ENCODE data around the gene SLC6A6. TPM values are rescaled to one million over a fixed set of nuclear protein-coding genes. Genes with fewer than 3 reads are reported as not detected.

Gene SLC6A6
- total RNA-seq, 1 donor from 2014 or later = 24.2 TPM

DNA sequence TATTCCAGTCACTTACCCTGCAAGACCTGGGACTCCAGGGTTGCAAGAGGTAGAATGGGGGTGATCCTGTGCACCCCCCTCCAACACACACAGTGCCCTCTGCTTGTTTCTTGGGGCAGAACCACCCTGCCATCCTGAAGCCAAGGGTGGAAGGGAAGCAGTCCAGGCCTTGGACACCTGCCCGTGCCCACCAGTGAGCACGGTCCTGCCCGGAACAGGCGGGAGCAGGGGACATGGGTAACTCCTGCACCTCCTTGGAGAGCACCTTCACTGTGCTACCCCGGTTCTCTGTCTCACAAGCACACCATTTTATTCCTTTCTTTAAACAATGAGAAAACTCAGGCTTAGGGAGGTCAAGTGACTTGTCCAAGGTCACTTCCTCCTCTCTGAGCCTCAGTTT is 57.0 kb downstream of the SLC6A6 start:
- peaks cover 2% of the 10 kb centered on the region for H3K9me3 Mint-ChIP-seq (ENCODE audit: unreplicated experiment)
- no peaks in the 10 kb centered on the region for H3K36me3 ChIP-seq (ENCODE audit: insufficient read depth, low read length)
- H3K79me2 ChIP-seq (ENCODE audit: insufficient read depth, low read length) = no peaks in the 10 kb centered on the region
- no peak overlapping the region for H2AFZ ChIP-seq (ENCODE audit: low read depth, low read length)
- no peak overlapping the region for H3K4me3 ChIP-seq (ENCODE audit: insufficient read depth, low read depth, low read length)
- H3K4me3 Mint-ChIP-seq (ENCODE audit: unreplicated experiment) = no peak overlapping the region
- H3K4me1 Mint-ChIP-seq (ENCODE audit: low read depth, unreplicated experiment) = peaks cover 38% of the 10 kb centered on the region
- no peak for TF ChIP-seq EZH2 (IDR thresholded peaks at IDR 0.05; ENCODE audit: insufficient read depth, low read length)
- TF ChIP-seq, protein P1, sequence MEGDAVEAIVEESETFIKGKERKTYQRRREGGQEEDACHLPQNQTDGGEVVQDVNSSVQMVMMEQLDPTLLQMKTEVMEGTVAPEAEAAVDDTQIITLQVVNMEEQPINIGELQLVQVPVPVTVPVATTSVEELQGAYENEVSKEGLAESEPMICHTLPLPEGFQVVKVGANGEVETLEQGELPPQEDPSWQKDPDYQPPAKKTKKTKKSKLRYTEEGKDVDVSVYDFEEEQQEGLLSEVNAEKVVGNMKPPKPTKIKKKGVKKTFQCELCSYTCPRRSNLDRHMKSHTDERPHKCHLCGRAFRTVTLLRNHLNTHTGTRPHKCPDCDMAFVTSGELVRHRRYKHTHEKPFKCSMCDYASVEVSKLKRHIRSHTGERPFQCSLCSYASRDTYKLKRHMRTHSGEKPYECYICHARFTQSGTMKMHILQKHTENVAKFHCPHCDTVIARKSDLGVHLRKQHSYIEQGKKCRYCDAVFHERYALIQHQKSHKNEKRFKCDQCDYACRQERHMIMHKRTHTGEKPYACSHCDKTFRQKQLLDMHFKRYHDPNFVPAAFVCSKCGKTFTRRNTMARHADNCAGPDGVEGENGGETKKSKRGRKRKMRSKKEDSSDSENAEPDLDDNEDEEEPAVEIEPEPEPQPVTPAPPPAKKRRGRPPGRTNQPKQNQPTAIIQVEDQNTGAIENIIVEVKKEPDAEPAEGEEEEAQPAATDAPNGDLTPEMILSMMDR (IDR thresholded peaks at IDR 0.05; ENCODE audit: insufficient read depth, low read depth, low read length) = no peak
- no peaks in the 10 kb centered on the region for H3K9me3 ChIP-seq (ENCODE audit: insufficient read depth, low read depth, low read length)
- no peaks in the 10 kb centered on the region for H3K27me3 Mint-ChIP-seq (ENCODE audit: low read depth, unreplicated experiment)
- H3K27ac ChIP-seq (ENCODE audit: low read depth, low read length) = no peak overlapping the region
- no peaks in the 10 kb centered on the region for H4K20me1 ChIP-seq (ENCODE audit: insufficient read depth, low read length)
- peaks cover 4% of the 10 kb centered on the region for H3K36me3 Mint-ChIP-seq (ENCODE audit: low read depth, unreplicated experiment)
- H3K4me2 ChIP-seq (ENCODE audit: low read length) = no peak overlapping the region
- H3K9ac ChIP-seq (ENCODE audit: low read length) = no peak overlapping the region
- H3K27ac Mint-ChIP-seq (ENCODE audit: unreplicated experiment) = no peak overlapping the region
- no peaks in the 10 kb centered on the region for H3K27me3 ChIP-seq (ENCODE audit: insufficient read depth, low read length)
- DNase-seq (ENCODE audit: low read depth) (no peak), FAIRE-seq (no peak)
- peaks cover 43% of the 10 kb centered on the region for H3K4me1 ChIP-seq (ENCODE audit: insufficient read depth, low read length)

DNA sequence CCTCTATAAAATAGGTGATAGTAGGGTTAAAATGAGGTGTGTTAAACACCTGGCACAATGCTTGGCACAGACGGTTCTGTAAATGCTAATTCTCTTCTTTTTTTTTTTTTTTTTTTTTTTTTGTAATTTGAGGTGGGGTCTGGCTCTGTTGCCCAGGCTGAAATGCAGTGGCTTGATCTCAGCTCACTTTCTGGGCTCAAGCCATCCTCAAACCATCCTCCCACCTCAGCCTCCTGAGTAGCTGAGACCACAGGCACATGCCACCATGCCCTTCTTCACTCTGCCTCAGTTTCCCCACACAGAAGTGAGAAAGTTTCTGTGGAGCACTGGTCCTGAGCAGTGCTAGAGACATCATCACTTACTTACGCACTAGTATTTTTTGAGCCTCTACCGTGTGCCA is 57.4 kb downstream of the SLC6A6 start:
- no peak overlapping the region for H3K27ac Mint-ChIP-seq (ENCODE audit: unreplicated experiment)

More for the DNA sequence above, 57.4 kb downstream of the SLC6A6 start:
- Mint-ChIP-seq H3K4me1 (ENCODE audit: low read depth, unreplicated experiment) (peaks cover 36% of the 10 kb centered on the region), H3K4me3 (ENCODE audit: unreplicated experiment) (peak overlapping the region; percentile 31), H3K36me3 (ENCODE audit: low read depth, unreplicated experiment) (peaks cover 4% of the 10 kb centered on the region), H3K9me3 (ENCODE audit: unreplicated experiment) (peaks cover 2% of the 10 kb centered on the region), H3K27me3 (ENCODE audit: low read depth, unreplicated experiment) (no peaks in the 10 kb centered on the region)
- FAIRE-seq (no peak), DNase-seq (ENCODE audit: low read depth) (no peak)
- no peaks in the 10 kb centered on the region for H3K79me2 ChIP-seq (ENCODE audit: insufficient read depth, low read length)
- H2AFZ ChIP-seq (ENCODE audit: low read depth, low read length) = no peak overlapping the region
- no peaks in the 10 kb centered on the region for H4K20me1 ChIP-seq (ENCODE audit: insufficient read depth, low read length)
- no peak overlapping the region for H3K27ac ChIP-seq (ENCODE audit: low read depth, low read length)
- H3K36me3 ChIP-seq (ENCODE audit: insufficient read depth, low read length) = no peaks in the 10 kb centered on the region
- peaks cover 39% of the 10 kb centered on the region for H3K4me1 ChIP-seq (ENCODE audit: insufficient read depth, low read length)
- H3K9me3 ChIP-seq (ENCODE audit: insufficient read depth, low read depth, low read length) = no peaks in the 10 kb centered on the region
- H3K4me2 ChIP-seq (ENCODE audit: low read length) = no peak overlapping the region
- no peak overlapping the region for H3K9ac ChIP-seq (ENCODE audit: low read length)
- H3K4me3 ChIP-seq (ENCODE audit: insufficient read depth, low read depth, low read length) = no peak overlapping the region
- TF ChIP-seq, protein P1 (IDR thresholded peaks at IDR 0.05; ENCODE audit: insufficient read depth, low read depth, low read length) = no peak
- TF ChIP-seq EZH2 (IDR thresholded peaks at IDR 0.05; ENCODE audit: insufficient read depth, low read length) = no peak
- no peaks in the 10 kb centered on the region for H3K27me3 ChIP-seq (ENCODE audit: insufficient read depth, low read length)

All from astrocyte (in vitro differentiated cells and primary cell).